ENCODE data around the gene POLR2H. TPM values are rescaled to one million over a fixed set of nuclear protein-coding genes. Genes with fewer than 3 reads are reported as not detected.

POLR2H gene
- total and polyA plus RNA-seq, 2 donors (not counting 1 experiment from before 2014, with no cell fraction given) = 60.4 to 106 TPM

DNA sequence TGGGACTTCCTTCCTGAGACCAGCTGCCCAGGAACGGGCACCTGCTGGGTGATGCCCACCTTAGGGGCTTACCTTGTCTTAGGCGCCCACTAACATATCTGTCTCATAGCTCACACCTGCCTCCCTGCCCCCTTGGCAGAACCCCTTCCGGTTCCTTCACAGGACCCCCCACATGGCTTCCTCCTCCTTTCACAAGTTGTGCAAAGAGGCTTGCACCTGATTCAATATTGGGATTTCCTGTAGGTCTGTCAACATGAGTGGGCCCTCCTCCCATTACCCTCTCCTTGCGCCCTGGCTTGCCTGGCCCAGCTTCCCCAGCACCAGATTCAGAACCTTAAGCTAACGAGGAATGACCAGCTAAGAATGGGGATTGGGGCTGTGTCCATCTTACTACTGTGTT is 15.9 kb downstream of the POLR2H start:
- Histone ChIP-seq H3K36me3 (replicated peaks in 1 of 2; ENCODE audit: control extremely low read depth in 1 of 2, control insufficient read depth in 1 of 2, extremely low read depth in 1 of 2, insufficient read depth in 2 of 2, low read length in 1 of 2) (no peaks in the 10 kb centered on the region), H3K4me2 (replicated peaks; ENCODE audit: low read depth, low read length, poor library complexity, severe bottlenecking) (no peak overlapping the region), H3K27ac (ENCODE audit: low read length in 2 of 2) (no peak overlapping the region), H3K79me2 (ENCODE audit: control insufficient read depth, insufficient read depth, low read length) (no peaks in the 10 kb centered on the region), H3K4me1 (ENCODE audit: control insufficient read depth in 2 of 2, insufficient read depth in 2 of 2, low read length in 2 of 2) (peaks cover 13 to 15% of the 10 kb centered on the region in 2 donors), H3K27me3 (replicated peaks in 1 of 4; ENCODE audit: control extremely low read depth in 1 of 4, control insufficient read depth in 3 of 4, insufficient read depth in 4 of 4, low read length in 3 of 4) (peaks cover 0 to 55% (median 22%) of the 10 kb centered on the region in 4 experiments), H3K4me3 (ENCODE audit: control extremely low read depth in 1 of 5, extremely low read depth in 1 of 5, insufficient read depth in 1 of 5, low read depth in 2 of 5, low read length in 4 of 5) (no peak overlapping the region), H3K9me3 (ENCODE audit: control extremely low read depth in 1 of 3, control insufficient read depth in 2 of 3, insufficient read depth in 1 of 3, low read length in 2 of 3) (no peaks in the 10 kb centered on the region), H2AFZ (ENCODE audit: insufficient read depth, low read depth, low read length, poor library complexity, severe bottlenecking) (no peak overlapping the region), H3K9ac (ENCODE audit: low read length) (no peak overlapping the region), H4K20me1 (ENCODE audit: control insufficient read depth, insufficient read depth, low read length, poor library complexity, severe bottlenecking) (no peaks in the 10 kb centered on the region)
- no peak overlapping the region for H3K4me3 Mint-ChIP-seq
- WGBS (ENCODE audit: insufficient coverage) = 56% methylated on average over 3 of the region's 5 CpGs
- no peaks in the 10 kb centered on the region for H3K9me3 Mint-ChIP-seq (ENCODE audit: insufficient read depth)
- no peak overlapping the region for H3K27ac Mint-ChIP-seq
- intact Hi-C loops (cut with micrococcal nuclease) = no loop called here
- TF ChIP-seq, protein P1, sequence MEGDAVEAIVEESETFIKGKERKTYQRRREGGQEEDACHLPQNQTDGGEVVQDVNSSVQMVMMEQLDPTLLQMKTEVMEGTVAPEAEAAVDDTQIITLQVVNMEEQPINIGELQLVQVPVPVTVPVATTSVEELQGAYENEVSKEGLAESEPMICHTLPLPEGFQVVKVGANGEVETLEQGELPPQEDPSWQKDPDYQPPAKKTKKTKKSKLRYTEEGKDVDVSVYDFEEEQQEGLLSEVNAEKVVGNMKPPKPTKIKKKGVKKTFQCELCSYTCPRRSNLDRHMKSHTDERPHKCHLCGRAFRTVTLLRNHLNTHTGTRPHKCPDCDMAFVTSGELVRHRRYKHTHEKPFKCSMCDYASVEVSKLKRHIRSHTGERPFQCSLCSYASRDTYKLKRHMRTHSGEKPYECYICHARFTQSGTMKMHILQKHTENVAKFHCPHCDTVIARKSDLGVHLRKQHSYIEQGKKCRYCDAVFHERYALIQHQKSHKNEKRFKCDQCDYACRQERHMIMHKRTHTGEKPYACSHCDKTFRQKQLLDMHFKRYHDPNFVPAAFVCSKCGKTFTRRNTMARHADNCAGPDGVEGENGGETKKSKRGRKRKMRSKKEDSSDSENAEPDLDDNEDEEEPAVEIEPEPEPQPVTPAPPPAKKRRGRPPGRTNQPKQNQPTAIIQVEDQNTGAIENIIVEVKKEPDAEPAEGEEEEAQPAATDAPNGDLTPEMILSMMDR (IDR thresholded peaks at IDR 0.05) = no peak
- TF ChIP-seq EZH2 (IDR thresholded peaks at IDR 0.05; ENCODE audit: borderline replicate concordance, insufficient read depth, low read depth, low read length, poor library complexity, severe bottlenecking) = no peak
- ChIA-PET CTCF (interaction anchor here (0.5 to 1.8 kb wide), 3 partner anchors 8 to 1137 kb away, joined by 3 to 7 read pairs (median 3); no protein-coding TSS in a partner anchor), POLR2A (no interaction called here)
- peaks cover 18% of the 10 kb centered on the region for H3K4me1 Mint-ChIP-seq
- peaks cover 51% of the 10 kb centered on the region for H3K27me3 Mint-ChIP-seq
- ATAC-seq (ENCODE audit: low read depth) (no peak), DNase-seq (no peak)

DNA sequence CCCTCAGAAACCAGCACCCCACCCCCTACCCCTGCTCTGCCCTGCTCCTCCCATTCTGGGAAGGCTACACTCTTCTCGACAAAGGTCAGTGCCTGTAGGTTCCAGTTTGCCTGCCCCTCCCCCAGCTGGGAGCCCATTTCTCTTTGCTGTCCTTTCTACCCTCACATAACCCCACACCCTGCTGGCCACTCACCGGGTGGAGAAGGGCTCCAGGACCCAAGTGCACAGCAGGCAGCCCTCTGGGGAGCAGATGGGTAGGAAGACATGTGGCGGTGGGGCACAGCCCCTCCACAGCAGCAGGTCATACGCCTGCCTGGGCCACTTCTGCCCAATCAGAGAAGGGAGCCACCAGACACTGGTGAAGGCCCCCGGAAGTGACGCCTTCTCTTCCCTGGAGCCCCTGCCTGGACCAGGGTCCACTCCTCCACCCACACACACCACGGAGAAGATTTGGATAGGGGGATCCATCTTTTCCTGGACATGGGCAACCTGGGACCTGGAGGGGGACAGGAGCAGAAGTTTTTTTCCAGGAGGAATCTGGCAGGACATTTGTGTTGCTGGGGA is 16.5 kb downstream of the POLR2H start, which contains the start of gene THPO:
THPO (minus strand) TSS at position 326 of the 564 bp plus-strand sequence. CDS start 1,948 bp downstream, outside the sequence.
- Histone ChIP-seq H4K20me1 (ENCODE audit: control insufficient read depth, insufficient read depth, low read length, poor library complexity, severe bottlenecking) (no peaks in the 10 kb centered on the region), H3K27ac (ENCODE audit: low read length in 2 of 2) (no peak within 1 kb of the TSS), H3K9ac (ENCODE audit: low read length) (no peak within 1 kb of the TSS), H3K4me1 (ENCODE audit: control insufficient read depth in 2 of 2, insufficient read depth in 2 of 2, low read length in 2 of 2) (peaks cover 13 to 15% of the 10 kb centered on the region in 2 donors), H3K4me3 (ENCODE audit: control extremely low read depth in 1 of 5, extremely low read depth in 1 of 5, insufficient read depth in 1 of 5, low read depth in 2 of 5, low read length in 4 of 5) (no peak within 1 kb of the TSS), H3K4me2 (replicated peaks; ENCODE audit: low read depth, low read length, poor library complexity, severe bottlenecking) (no peak within 1 kb of the TSS), H2AFZ (ENCODE audit: insufficient read depth, low read depth, low read length, poor library complexity, severe bottlenecking) (no peak within 1 kb of the TSS), H3K36me3 (replicated peaks in 1 of 2; ENCODE audit: control extremely low read depth in 1 of 2, control insufficient read depth in 1 of 2, extremely low read depth in 1 of 2, insufficient read depth in 2 of 2, low read length in 1 of 2) (no peaks in the 10 kb centered on the region), H3K79me2 (ENCODE audit: control insufficient read depth, insufficient read depth, low read length) (no peaks in the 10 kb centered on the region), H3K9me3 (ENCODE audit: control extremely low read depth in 1 of 3, control insufficient read depth in 2 of 3, insufficient read depth in 1 of 3, low read length in 2 of 3) (peaks cover 0 to under 1% (median 0%) of the 10 kb centered on the region in 3 donors), H3K27me3 (replicated peaks in 1 of 4; ENCODE audit: control extremely low read depth in 1 of 4, control insufficient read depth in 3 of 4, insufficient read depth in 4 of 4, low read length in 3 of 4) (peaks cover 0 to 61% (median 22%) of the 10 kb centered on the region in 4 experiments)
- no peak for ATAC-seq (ENCODE audit: low read depth)
- Mint-ChIP-seq H3K9me3 (ENCODE audit: insufficient read depth) (no peaks in the 10 kb centered on the region), H3K4me3 (peak within 1 kb of the TSS; percentile 79), H3K27ac (no peak within 1 kb of the TSS), H3K27me3 (peaks cover 57% of the 10 kb centered on the region), H3K4me1 (peaks cover 18% of the 10 kb centered on the region)
- intact Hi-C loops (cut with micrococcal nuclease) = no loop called here
- no peak for DNase-seq
- 71% methylated on average over 2 of the region's 7 CpGs for WGBS (ENCODE audit: insufficient coverage)
- POLR2A ChIA-PET = no interaction called here
- TF ChIP-seq, protein P1 (IDR thresholded peaks at IDR 0.05) = no peak
- no peak for TF ChIP-seq EZH2 (IDR thresholded peaks at IDR 0.05; ENCODE audit: borderline replicate concordance, insufficient read depth, low read depth, low read length, poor library complexity, severe bottlenecking)
- CTCF ChIA-PET = interaction anchor here (0.5 to 1.5 kb wide), 2 partner anchors 9 to 1136 kb away, joined by 3 read pairs; no protein-coding TSS in a partner anchor
